ENCODE data around the gene GNG14. TPM values are rescaled to one million over a fixed set of nuclear protein-coding genes. Genes with fewer than 3 reads are reported as not detected.
A peak's percentile ranks its signal among the peaks of the same experiment; 100 is the strongest.
"Not testable (repeated sequence)": the region's sequence is repeated elsewhere in the genome, so short reads cannot be mapped to it uniquely, and the experiment has no call there.

The GNG14 gene
- polyA plus RNA-seq, 3 donors, result 0.28 to 0.68 TPM; not detected in 1

GRCh38 chr19:12722566-12723380 is 35.0 kb downstream of the GNG14 start:
- DNase-seq, result peak; percentile 99

GRCh38 chr19:12723381-12723640 is 35.5 kb downstream of the GNG14 start:
- no peak for DNase-seq

- peak; percentile 70 for DNase-seq
Observed at GRCh38 chr19:12723641-12724426, 36.0 kb downstream of the GNG14 start, which contains the start of gene TNPO2. Gene TNPO2 (minus strand): TSS chr19:12723932. CDS start chr19:12720977, 2,955 bp downstream.

GRCh38 chr19:12725612-12726011 is 37.8 kb downstream of the GNG14 start:
- not testable (repeated sequence) for DNase-seq

GRCh38 chr19:12726988-12727316 is 39.2 kb downstream of the GNG14 start:
- DNase-seq, result no peak

- no peak for DNase-seq
Observed at GRCh38 chr19:12727745-12728433, 40.1 kb downstream of the GNG14 start.

- no peak for DNase-seq
Observed at GRCh38 chr19:12730064-12730463, 42.3 kb downstream of the GNG14 start.

- no peak for DNase-seq
Observed at GRCh38 chr19:12731337-12731736, 43.5 kb downstream of the GNG14 start.

GRCh38 chr19:12733369-12734214 is 45.8 kb downstream of the GNG14 start:
- no peak for DNase-seq

- DNase-seq, result peak; percentile 100
Observed at GRCh38 chr19:12736995-12737834, 49.4 kb downstream of the GNG14 start, which contains the start of gene GET3. Gene GET3 (plus strand): TSS chr19:12737497. CDS start chr19:12737506, 9 bp downstream.

- no peak for DNase-seq
Observed at GRCh38 chr19:12737835-12738351, 50.1 kb downstream of the GNG14 start.

Other genes with a start within 250 kb of the GNG14 start
- 10 to 100 TPM; 10.2 to 13.3 (median 11.0) TPM for gene ZNF443, start 247.0 kb upstream of the GNG14 start, polyA plus RNA-seq (ENCODE audit: insufficient read length in 3 of 3)
- gene ZNF709, start 203.2 kb upstream of the GNG14 start, polyA plus RNA-seq (ENCODE audit: insufficient read length in 3 of 3), result 10 to 100 TPM in 1 of 3 donors, 1 to 10 TPM in 2; 6.1 to 13.9 (median 7.5) TPM
- 10 to 100 TPM; 12.0 to 13.6 (median 12.7) TPM for gene ZNF564, start 136.5 kb upstream of the GNG14 start, polyA plus RNA-seq (ENCODE audit: insufficient read length in 3 of 3)
- gene ZNF490, start 77.2 kb upstream of the GNG14 start, polyA plus RNA-seq (ENCODE audit: insufficient read length in 3 of 3), result 1 to 10 TPM; 4.2 to 5.8 (median 5.6) TPM
- gene ZNF791, start 77.1 kb upstream of the GNG14 start, polyA plus RNA-seq (ENCODE audit: insufficient read length in 3 of 3), result 10 to 100 TPM; 14.8 to 26.2 (median 22.0) TPM
- gene MAN2B1, start 21.3 kb upstream of the GNG14 start, polyA plus RNA-seq (ENCODE audit: insufficient read length in 3 of 3), result 10 to 100 TPM; 31.3 to 41.3 (median 37.8) TPM
- 10 to 100 TPM; 19.7 to 27.9 (median 27.8) TPM for gene WDR83, start 21.2 kb upstream of the GNG14 start, polyA plus RNA-seq (ENCODE audit: insufficient read length in 3 of 3)
- 10 to 100 TPM; 83.0 to 91.7 (median 87.7) TPM for gene DHPS, start 6.1 kb upstream of the GNG14 start, polyA plus RNA-seq (ENCODE audit: insufficient read length in 3 of 3)
- 10 to 100 TPM; 16.6 to 18.9 (median 18.3) TPM for gene FBXW9, start 8.6 kb downstream of the GNG14 start, polyA plus RNA-seq (ENCODE audit: insufficient read length in 3 of 3)
- gene TNPO2, start 35.9 kb downstream of the GNG14 start, polyA plus RNA-seq (ENCODE audit: insufficient read length in 3 of 3), result 10 to 100 TPM; 73.6 to 96.4 (median 81.7) TPM
- gene TRIR, start 46.7 kb downstream of the GNG14 start, polyA plus RNA-seq (ENCODE audit: insufficient read length in 3 of 3), result 100 to 1,000 TPM; 172 to 217 (median 201) TPM
- gene GET3, start 49.5 kb downstream of the GNG14 start, polyA plus RNA-seq (ENCODE audit: insufficient read length in 3 of 3), result 10 to 100 TPM; 86.8 to 98.0 (median 91.7) TPM
- gene BEST2, start 63.8 kb downstream of the GNG14 start, polyA plus RNA-seq (ENCODE audit: insufficient read length in 3 of 3), result under 1 TPM in 1 of 3 donors, not detected in 2; 0.15 TPM
- 10 to 100 TPM; 48.8 to 89.5 (median 81.1) TPM for gene HOOK2, start 87.6 kb downstream of the GNG14 start, polyA plus RNA-seq (ENCODE audit: insufficient read length in 3 of 3)
- 10 to 100 TPM; 19.6 to 28.7 (median 20.5) TPM for gene JUNB, start 103.5 kb downstream of the GNG14 start, polyA plus RNA-seq (ENCODE audit: insufficient read length in 3 of 3)
- gene PRDX2, start 113.8 kb downstream of the GNG14 start, polyA plus RNA-seq (ENCODE audit: insufficient read length in 3 of 3), result 100 to 1,000 TPM; 303 to 365 (median 345) TPM
- gene THSD8, start 114.1 kb downstream of the GNG14 start, polyA plus RNA-seq (ENCODE audit: insufficient read length in 3 of 3), result 1 to 10 TPM; 4.4 to 5.8 (median 5.8) TPM
- 10 to 100 TPM; 28.8 to 48.4 (median 46.0) TPM for gene RNASEH2A, start 118.6 kb downstream of the GNG14 start, polyA plus RNA-seq (ENCODE audit: insufficient read length in 3 of 3)
- gene RTBDN, start 146.6 kb downstream of the GNG14 start, polyA plus RNA-seq (ENCODE audit: insufficient read length in 3 of 3), result not detected
- gene MAST1, start 150.5 kb downstream of the GNG14 start, polyA plus RNA-seq (ENCODE audit: insufficient read length in 3 of 3), result 1 to 10 TPM; 1.1 to 1.4 (median 1.3) TPM
- gene DNASE2, start 193.5 kb downstream of the GNG14 start, polyA plus RNA-seq (ENCODE audit: insufficient read length in 3 of 3), result 10 to 100 TPM in 1 of 3 donors, 1 to 10 TPM in 2; 8.1 to 11.1 (median 9.1) TPM
- under 1 TPM; 0.20 to 0.46 (median 0.45) TPM for gene KLF1, start 199.2 kb downstream of the GNG14 start, polyA plus RNA-seq (ENCODE audit: insufficient read length in 3 of 3)
- gene GCDH, start 203.2 kb downstream of the GNG14 start, polyA plus RNA-seq (ENCODE audit: insufficient read length in 3 of 3), result 10 to 100 TPM; 33.9 to 42.9 (median 36.7) TPM
- 1 to 10 TPM; 2.4 to 6.2 (median 5.5) TPM for gene SYCE2, start 231.3 kb downstream of the GNG14 start, polyA plus RNA-seq (ENCODE audit: insufficient read length in 3 of 3)
- gene FARSA, start 245.7 kb downstream of the GNG14 start, polyA plus RNA-seq (ENCODE audit: insufficient read length in 3 of 3), result 10 to 100 TPM; 54.6 to 65.4 (median 62.1) TPM